Stimulated activated CD4-positive, alpha-beta T cell treated with anti-CD3 and anti-CD28 coated beads, Interleukin-4, amount 100 ng/mL, for 24 hours (primary cell): ENCODE results near the gene TWF2.
A peak's percentile ranks its signal among the peaks of the same experiment; 100 is the strongest.
"Not testable (repeated sequence)": the region's sequence is repeated elsewhere in the genome, so short reads cannot be mapped to it uniquely, and the experiment has no call there.

ENCODE experiments used
- DNase-seq: peaks from one replicate; pipeline ENCODE4 v3.0.0-alpha.2; 2020

Gene TWF2

DNA sequence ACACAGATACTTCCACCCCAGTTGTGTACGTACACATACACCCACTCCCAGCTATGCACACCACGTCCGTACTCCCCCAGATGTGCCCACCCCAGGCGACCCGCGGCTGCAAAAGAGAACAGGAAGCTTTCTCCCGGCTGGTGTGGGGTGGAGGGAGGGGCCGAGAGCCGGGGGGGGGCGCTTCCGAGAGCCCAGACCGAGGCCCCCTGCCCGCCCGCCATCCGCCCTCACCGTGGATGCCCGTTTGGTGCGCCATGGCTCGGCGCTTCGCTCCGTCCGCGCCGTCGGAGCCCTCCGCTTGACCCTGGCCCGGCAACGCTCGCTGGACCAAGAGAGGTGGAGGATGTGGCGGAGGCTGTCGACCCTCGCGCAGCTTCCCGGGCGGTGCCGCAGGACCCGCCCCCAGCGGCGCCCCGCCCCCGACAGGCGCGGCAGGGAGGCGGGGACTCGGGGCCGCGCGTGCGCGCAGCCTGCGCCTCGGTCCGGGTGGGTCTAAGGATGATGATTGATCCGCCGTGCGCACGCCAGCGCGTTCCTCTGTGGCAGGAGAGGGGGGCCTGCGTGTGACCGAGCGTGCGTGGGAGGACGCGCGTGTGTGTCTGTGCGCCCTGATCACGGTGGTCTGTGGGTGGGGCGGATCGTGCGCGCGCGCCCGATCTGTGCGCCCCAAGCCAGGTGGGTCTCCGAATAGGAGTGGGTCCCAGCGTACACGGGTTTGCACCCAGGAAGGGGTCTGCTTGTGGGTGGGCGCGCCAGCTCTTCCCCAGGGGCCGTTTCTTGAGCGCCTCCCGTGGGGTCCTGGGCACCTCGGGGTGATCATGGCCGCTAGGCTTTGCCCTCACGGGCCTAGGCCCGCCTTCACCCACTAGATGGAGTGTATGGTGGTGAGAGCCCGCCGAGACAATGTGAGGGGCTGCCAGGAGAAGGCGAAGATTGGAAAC is at the start of gene TWF2:
TSS of gene TWF2 (minus strand) at position 398 of the 941 bp plus-strand sequence. CDS start at position 256, 142 bp downstream.
- peak; percentile 88 for DNase-seq

DNA sequence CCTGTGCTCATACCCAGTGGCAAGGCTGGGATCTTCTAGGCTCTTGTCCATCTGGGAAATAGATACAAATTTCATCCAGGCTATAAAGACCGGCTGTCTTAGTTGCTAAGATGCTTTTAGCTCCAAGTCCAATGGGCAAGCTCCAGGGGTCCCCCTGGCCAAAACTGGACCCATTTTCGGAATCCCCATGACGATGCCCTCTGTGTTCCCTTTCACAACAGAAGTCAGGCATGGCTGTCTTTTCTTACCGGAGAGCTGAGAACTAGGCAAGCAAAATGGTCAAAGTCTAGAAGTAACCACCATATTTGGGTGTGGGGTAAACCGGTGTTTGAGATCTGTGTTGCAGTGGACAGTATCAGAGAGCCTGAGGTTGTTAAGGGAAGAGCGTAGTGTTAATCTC is 49.7 kb upstream of the TWF2 start:
- no peak for DNase-seq

DNA sequence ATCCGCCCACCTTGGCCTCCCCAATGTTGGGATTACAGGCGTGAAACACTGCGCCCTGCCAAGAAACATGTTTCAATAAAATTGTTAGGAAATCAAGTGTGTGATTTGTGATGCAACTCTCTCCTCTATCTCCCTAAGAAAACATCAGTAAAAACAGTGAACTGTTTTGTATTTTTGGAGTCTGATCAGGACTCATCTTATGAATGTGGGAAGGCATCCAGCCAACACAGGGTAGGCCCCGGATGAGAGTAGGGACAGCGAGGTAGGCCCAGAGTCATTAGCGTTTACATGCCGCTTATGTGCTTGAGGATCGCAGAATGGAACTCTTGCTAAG is 47.8 kb upstream of the TWF2 start:
- DNase-seq = no peak

DNA sequence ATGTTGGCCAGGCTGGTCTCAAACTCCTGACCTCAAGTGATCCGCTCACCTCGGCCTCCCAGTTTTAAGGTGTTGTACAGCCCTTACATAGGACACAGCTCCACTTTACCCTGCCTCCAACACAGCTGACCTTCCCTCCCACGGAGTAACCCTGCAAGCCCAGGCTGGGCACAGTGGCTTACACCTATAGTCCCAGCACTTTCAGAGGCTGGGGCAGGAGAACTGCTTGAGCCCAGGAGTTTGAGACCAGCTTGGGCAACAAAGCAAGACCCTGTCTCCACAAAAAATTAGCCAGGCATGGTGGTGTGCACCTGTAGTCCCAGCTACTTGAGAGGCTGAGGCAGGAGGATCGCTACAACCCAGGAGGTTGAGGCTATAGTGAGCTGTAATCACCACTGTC is 45.1 kb upstream of the TWF2 start:
- DNase-seq = not testable (repeated sequence)

DNA sequence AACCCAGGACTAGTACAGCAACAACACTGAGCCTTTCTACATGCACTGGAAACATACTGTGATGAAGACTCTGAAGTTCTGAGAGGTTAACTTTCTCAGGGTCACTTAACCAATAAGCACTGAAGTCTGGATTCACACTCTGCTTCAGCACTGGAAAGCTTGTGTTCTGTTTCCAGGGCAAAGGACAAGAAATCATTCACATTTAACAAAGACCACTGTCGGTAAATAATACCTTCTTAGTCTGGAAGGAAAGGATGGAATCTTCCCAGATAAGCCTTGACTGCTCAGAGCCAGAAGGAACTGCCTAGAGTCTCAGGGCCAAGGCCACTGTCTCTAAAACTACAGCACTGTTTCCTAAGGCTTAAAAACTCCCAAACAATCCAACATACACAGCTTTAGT is 44.3 kb upstream of the TWF2 start:
- no peak for DNase-seq

DNA sequence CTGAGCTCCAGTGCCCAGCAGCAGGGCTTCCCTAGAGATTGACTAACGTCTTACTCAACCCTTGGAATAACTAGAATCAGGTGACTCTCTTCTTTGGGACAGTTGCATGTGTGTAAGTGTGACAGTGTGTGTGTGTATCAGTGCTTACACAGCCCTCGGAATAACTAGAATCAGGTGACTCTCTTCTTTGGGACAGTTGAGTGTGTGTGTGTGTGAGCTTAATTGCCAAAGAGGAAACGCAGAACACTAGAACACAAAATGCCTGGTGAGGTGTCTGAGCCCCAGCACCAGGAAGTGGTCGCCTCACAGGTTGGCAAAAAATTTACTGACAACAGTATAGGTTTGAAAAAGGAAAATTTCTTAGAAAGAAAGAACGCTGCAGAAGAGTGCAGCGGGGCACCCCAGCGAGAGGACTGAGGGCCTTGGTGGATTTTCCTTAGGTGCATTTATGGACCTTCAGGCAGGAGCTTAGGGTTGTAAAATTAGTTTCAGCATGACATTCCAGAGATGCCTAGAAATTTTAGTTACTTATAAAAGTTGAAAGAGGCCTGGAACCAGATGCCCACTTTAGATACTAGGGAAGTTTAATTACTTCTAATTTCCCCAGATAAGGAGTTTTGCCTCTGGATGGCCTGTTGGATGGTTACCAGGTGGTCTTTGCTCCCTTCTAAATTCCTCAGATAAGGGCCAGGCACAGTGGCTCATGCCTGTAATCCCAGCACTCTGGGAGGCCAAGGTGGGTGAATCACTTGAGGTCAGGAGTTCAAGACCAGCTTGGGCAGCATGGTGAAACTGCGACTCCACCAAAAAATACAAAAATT is 43.2 kb upstream of the TWF2 start:
- DNase-seq = peak; percentile 26

DNA sequence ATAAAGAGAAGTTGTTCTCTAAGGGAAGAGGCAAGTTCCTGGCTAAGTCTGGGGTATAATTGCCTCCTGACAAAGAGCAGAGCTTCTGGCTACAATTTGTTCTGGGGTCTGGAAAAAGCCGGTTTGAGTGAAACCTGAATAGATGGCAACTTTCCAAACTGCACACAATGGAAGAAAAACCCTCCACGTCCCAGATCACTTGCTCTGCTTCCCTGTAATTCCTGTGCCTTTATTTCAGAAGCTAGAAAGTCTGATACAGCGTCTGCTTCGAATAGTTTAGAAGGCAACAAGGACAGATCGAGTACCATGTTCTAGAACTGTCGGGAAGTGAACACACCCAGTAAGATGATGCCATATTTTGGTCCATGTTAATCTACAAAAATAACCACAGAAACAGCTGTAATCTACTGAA is 41.1 kb upstream of the TWF2 start:
- DNase-seq = no peak

DNA sequence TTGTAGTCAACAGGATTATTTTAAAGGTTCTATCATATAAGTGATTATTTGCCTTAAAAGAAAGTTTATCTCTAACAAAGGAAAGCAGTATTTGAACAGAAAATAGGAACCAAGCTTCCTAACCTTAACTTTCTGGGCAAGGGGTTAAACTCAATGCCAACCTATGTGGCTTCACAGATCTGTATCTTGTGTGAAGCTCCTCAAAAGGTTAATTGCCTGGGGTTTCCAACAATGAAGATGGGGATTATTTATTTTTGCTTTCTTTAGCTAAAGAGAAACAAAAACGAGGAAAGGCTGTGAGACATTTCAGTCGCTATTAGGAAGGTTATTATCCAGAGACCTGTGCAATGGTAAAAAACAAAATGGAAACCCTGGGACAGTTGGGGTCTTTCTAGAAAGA is 40.6 kb upstream of the TWF2 start:
- no peak for DNase-seq

DNA sequence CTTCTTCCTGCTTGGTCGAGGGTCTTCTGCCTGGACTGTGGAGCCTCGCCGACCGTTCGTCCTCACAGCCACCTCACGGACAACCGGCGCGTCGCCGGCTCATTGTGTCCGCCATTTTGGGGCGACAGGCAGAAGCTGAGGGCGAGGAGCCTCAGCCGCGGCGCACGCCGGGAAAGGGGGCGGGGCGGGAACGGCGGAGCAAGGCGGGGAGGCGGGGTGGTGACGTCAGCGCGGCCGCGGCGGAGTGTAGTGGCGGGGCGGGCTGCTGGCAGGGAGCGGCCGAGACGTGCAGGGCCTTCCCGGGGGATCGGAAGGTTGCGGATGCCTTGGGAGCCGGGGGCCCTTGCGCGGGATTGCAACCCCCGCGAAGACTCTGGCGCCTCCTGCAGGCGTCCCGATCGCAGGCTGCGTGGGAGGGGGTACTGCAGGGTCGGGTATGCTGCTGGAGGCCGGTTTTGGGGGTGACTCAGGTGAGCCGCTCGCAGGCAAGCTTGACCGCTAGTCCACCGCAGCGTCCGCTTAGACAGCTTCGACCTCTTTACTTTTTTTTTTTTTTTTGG is 39.6 kb upstream of the TWF2 start, which contains the start of gene WDR82:
TSS of gene WDR82 (minus strand) at position 140 of the 560 bp plus-strand sequence. CDS start 288 bp downstream, outside the sequence.
- peak; percentile 98 for DNase-seq

DNA sequence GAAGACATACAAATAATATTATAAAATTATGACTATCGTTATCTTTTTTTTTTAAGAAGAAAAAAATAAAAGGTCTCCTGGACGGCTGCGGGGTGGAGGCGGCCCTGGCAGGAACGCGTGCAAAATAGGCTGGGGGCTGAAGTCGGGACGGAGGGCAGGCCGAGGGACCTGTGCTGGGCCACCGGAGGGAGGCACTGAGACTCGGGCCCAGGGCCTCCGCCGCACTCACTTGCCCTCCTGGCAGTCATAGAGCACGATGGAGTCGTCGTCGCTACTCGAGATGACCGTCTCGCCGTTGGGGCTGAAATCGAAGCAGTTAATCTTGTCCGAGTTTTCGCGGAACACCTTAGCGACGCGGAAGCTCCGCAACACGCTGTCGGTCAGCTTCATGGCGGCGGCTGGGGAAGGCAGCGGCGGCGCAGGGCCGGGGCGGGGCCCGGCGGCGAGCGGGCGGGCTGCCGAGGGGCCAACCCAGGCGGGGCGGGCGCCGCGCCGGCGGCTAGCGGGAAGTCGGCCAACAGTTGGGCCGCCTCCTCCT is 39.1 kb upstream of the TWF2 start:
- DNase-seq = peak; percentile 67

DNA sequence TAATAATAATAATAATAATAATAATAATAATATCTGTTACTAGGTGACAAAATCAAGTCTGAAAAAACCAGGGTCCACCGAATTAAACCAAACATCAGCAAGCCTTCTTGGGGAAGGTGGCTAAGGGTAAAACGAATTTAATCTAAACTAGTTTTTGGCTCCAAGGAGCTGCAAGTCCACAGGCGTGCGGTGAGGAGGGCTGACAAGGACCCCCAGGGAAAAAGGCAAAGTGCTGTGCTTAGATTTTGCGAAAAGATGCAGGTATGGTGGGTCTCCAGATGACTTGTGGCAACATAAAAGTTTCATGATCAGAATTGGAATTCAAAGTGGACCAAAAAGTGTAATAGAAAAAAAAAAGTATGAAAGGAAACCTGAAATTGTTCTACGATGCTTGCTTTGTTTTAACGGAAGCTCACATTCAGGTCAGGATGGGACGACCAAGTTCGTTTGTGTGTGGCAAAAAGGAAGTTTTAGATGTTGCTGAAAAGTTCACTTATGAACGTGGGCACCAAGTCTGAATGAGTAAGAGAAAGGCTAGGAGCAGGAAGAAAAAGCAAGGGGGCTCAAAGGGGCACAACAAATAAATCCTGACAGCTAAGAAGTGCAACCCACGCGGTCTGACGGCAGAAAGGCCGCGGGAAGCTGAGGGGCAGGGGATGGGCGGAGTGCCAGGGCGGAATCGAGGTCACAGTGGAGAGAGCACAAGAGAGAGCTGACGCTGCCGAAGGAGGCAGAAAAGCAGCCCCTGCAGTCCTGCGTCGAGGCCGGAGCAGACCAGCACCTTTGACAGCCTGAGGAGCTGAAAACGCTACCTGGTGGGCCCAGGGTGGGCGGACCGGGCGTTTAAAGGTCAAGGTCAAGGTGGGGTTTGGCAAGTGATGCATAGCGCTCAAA is 38.4 kb upstream of the TWF2 start:
- peak; percentile 79 for DNase-seq

DNA sequence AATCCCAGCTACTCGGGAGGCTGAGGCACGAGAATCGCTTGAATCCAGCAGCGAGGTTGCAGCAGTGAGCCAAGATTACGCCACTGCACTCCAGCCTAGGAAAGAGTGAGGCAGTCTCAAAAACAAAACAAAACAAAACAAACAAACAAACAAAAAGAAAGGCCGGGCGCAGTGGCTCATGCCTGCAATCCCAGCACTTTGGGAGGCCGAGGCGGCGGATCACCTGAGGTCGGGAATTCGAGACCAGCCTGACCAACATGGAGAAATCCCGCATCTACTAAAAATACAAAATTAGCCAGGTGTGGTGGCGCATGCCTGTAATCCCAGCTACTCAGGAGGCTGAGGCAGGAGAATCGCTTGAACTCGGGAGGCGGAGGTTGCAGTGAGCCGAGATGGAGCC is 35.8 kb upstream of the TWF2 start:
- not testable (repeated sequence) for DNase-seq

DNA sequence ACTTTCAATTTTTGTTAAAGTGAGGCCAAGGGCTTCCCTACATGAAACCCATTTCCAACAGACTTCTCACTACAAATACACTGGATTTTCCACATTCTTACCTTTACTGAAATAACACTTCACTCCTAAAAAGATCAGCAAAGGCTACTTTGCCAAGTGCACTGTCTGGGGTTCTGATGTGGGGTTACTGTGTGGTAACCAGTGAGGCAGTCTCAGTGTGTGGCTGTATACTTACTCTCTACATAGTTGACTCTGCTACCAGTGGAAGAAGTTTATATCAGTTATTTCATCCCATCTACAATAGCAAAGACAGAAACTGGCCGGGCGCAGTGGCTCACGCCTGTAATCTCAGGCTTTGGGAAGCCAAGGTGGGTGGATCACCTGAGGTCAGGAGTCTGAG is 33.9 kb upstream of the TWF2 start:
- DNase-seq = no peak

DNA sequence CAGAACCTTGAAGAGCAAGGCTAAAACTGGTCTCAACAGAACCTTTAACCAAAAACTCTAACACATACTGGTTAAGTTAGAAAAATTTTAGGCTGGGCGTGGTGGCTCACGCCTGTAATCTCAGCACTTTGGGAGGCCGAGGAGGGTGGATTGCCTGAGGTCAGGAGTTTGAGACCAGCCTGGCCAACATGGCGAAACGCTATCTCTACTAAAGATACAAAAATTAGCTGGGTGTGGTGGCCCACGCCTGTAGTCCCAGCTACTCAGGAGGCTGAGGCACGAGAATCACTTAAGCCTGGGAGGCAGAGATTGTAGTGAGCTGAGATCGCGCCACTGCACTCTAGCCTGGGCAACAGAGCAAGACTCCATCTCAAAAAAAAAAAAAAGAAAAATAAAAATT is 33.2 kb upstream of the TWF2 start:
- DNase-seq = not testable (repeated sequence)

DNA sequence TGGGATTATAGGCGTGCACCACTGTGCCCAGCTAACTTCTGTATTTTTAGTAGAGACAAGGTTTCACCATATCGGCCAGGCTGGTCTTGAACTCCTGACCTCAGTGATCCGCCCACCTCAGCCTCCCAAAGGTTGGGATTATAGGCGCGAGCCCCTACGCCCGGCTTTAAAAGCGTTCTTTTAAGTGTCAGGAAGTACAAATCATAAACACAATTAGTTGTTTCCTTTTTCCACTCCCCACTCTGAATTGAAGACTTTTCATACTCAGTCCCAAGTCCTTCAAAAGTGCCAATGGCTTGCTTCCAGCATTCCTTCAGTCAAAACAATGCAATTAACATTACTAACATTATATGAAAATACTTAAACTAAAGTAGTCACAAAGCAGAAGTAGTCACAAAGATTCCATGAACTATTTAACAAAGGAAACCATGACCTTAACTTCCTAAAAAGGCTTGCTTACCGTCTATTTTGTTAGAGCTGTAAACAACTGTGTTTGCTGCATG is 31.3 kb upstream of the TWF2 start:
- DNase-seq = no peak

DNA sequence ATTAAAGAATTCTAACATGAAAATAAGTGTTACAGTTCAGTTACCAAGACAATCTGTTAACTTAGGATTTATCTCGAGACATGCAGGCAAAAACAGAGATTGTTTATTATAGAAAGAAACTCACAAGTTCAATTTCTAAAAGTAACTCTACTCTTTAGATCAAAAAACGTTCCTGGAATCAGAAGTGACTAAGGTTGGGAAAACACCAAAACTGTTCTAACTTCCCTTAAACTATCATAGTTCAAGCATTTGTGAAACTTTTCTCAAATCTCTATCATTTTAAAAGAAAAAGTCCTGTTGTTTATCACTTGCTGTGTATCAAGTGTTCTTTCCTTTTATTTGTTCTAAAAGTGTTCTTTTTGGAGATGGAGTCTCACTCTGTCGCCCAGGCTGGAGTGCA is 30.8 kb upstream of the TWF2 start:
- DNase-seq = no peak

DNA sequence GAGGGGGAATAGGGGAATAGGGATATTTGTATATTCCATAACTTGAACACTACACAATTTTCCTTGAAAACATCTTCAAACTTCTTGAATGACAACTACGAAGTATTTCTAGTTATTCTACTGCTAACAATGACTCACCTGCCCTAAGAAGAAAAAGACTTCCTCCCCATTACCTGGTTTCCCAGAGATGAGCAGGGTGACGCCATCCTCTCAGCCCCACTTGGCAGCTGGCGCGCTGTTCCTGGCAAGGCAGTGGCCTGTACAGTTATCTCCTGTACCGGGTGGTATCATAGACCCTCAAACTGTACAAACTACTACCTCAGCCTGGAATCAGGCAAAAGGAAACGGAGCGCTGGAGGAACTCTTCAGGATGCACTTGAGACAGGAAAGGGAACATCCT is 29.1 kb upstream of the TWF2 start:
- DNase-seq = peak; percentile 54

DNA sequence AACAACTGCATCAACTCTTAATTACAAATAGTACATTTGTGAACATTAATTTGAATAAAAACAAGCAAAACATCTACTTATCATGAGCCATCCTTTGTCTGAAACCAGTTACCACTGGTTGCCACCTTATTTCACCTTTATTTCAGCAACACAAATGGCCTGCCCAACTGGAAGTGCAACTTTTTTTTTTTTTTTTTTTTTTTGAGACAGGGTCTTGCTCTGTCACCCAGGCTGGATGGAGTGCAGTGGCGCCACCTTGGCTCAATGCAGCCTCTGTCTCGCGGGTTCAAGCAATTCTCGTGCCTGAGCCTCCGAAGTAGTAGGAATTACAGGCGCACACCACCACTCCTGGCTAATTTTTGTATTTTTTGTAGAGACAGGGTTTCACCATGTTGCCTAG is 26.4 kb upstream of the TWF2 start:
- DNase-seq = no peak

DNA sequence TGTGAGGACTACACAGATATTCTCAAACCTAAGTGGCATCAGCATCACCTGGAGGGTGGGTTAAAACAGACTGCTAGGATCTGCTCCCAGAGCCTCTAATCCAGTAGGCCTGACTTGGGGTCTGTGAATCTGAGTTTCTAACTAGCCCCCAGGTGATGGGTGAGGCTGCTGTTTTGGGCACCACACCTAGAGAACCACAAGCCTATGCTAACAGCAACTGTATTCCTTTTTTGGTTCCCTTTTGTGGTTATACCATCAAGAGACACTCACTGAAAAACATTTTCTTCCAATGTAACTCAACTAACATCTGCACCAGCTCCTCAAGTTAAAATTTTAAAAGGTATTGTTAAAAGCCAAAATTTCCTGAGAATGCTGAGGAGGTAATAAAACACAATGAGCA is 23.5 kb upstream of the TWF2 start:
- DNase-seq = no peak

DNA sequence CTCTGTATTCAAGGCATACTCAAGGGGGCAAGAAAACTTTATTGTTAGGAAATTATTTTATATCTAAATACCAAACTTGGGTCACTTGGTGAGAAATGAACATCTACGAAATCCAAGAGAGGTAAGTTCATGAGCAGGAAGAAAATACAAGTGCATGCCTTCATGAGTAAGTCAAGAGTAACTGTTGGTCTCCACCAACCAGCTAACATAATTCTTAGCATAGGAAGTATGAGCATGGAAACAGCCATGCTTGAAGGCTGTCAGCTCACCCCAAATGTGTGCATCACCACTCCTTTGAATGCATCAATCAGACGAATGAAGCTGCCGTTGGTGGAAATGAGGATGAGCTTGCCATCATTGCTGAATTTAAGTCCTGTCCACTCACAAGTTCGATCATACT is 20.5 kb upstream of the TWF2 start:
- DNase-seq = no peak

DNA sequence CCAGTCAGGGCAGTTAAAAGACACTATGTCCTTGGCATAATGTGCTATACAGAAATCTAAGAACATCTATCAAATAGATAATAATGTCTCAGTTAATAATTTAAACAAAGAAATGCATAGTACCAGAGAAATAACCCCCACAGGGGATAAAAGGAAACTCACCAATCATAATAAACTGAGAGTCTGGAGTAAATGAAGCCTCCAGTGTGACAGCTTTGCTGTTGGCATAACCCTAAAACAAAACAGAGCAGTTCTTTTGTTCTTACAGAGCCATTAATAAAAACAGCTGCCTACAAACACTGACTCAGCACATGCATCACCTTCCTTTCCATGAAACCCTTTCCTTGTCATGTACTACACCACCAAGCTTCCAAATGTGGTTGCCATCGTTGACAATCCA is 20.1 kb upstream of the TWF2 start:
- no peak for DNase-seq

DNA sequence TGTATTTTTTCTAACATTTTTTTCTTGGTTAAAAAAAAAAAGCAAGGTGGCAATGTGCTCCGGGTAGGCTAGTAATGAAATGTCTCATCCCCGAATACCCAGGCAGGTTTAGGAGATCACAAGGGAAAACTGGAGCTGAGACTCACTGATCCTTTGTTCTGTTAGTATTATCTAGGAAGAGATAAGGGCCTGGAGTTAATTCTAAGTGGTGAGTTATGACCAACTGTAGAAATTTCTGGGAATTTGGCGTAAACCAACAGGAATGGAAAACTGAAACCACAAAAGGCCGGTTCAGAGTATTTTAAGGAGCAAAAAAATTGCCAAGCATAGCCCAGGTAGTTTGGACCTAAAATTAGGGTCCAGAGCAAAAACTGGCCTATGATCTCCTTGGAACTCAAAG is 19.0 kb upstream of the TWF2 start:
- no peak for DNase-seq
